Measurements from ENCODE around the gene SCAI.
"Not testable (repeated sequence)": the region's sequence is repeated elsewhere in the genome, so short reads cannot be mapped to it uniquely, and the experiment has no call there.

Gene SCAI

DNA sequence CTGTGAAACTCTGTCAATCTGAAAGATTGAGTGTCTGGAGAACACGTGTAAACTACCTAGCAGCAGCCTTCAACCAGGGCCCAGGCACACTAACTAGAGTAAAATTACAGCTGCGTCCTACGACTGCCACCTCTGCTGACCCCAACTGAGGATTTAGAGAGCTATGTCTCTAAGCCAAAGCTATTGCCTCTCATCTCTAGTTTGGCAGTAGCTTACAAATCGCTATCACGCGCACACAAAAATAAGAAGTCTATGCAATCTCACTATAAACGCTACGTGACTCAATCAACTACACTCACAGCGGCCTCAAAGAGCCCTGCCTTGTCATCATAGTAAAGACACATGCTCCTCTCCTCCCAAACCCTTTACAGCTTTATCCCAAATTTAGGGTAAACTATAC, 37.5 kb upstream of the SCAI start:
- Histone ChIP-seq H3K9me3 (ENCODE audit: insufficient read depth, low read length) (no peaks in the 10 kb centered on the region), H4K20me1 (ENCODE audit: low read depth, low read length) (0 out of 2 replicates have a peak, but pooled peaks cover 2% of the 10 kb centered on the region)

DNA sequence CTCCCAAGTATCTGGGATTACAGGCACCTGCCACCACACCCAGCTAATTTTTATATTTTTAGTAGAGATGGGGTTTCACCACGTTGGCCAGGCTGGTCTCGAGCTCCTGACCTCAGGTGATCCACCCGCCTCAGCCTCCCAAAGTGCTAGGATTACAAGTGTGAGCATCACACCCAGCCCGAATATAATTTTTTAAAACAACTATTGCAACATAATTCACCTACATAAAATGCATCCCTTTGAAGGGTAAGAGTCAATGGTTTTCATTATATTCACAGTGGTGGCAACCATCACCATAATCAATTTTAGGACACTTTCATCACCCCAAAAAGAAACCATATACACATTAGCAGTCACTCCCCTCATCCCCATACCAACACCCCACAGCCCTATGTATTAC, 36.4 kb upstream of the SCAI start:
- not testable (repeated sequence) for H3K9me3 ChIP-seq (ENCODE audit: insufficient read depth, low read length); H3K9ac ChIP-seq (ENCODE audit: low read length); H3K27ac ChIP-seq (ENCODE audit: low read depth, low read length); H3F3A ChIP-seq (ENCODE audit: insufficient read depth); H2AFZ ChIP-seq (ENCODE audit: low read depth, low read length, severe bottlenecking); H3K4me3 ChIP-seq (ENCODE audit: insufficient read depth, low read length, poor library complexity, severe bottlenecking); H3K9me2 ChIP-seq (replicated peaks; ENCODE audit: insufficient read depth, low read length); H3K4me2 ChIP-seq (ENCODE audit: low read depth, low read length, poor library complexity, severe bottlenecking); H4K20me1 ChIP-seq (ENCODE audit: low read depth, low read length); H3K36me3 ChIP-seq (ENCODE audit: low read length); H3K27me3 ChIP-seq (ENCODE audit: low read length)
- H3K79me2 ChIP-seq (ENCODE audit: insufficient read depth, low read length) = peaks cover 100% of the 10 kb centered on the region

More for the DNA sequence above, 37.5 kb upstream of the SCAI start:
- Histone ChIP-seq H3K4me3 (ENCODE audit: insufficient read depth, low read length, poor library complexity, severe bottlenecking) (no peak overlapping the region), H3K4me2 (ENCODE audit: low read depth, low read length, poor library complexity, severe bottlenecking) (no peak overlapping the region), H3K27ac (ENCODE audit: low read depth, low read length) (no peak overlapping the region), H3K36me3 (ENCODE audit: low read length) (no peaks in the 10 kb centered on the region), H3K79me2 (ENCODE audit: insufficient read depth, low read length) (peaks cover 100% of the 10 kb centered on the region), H3K9ac (ENCODE audit: low read length) (no peak overlapping the region), H3K27me3 (ENCODE audit: low read length) (no peaks in the 10 kb centered on the region), H3K9me2 (replicated peaks; ENCODE audit: insufficient read depth, low read length) (no peaks in the 10 kb centered on the region), H3F3A (ENCODE audit: insufficient read depth) (no peaks in the 10 kb centered on the region; the same call in 1 of the 2 replicates), H2AFZ (ENCODE audit: low read depth, low read length, severe bottlenecking) (no peak overlapping the region)
- no peak for TF ChIP-seq EZH2phosphoT487 (conservative IDR thresholded peaks at IDR 0.05; ENCODE audit: low read length)
- TF ChIP-seq, protein P1, sequence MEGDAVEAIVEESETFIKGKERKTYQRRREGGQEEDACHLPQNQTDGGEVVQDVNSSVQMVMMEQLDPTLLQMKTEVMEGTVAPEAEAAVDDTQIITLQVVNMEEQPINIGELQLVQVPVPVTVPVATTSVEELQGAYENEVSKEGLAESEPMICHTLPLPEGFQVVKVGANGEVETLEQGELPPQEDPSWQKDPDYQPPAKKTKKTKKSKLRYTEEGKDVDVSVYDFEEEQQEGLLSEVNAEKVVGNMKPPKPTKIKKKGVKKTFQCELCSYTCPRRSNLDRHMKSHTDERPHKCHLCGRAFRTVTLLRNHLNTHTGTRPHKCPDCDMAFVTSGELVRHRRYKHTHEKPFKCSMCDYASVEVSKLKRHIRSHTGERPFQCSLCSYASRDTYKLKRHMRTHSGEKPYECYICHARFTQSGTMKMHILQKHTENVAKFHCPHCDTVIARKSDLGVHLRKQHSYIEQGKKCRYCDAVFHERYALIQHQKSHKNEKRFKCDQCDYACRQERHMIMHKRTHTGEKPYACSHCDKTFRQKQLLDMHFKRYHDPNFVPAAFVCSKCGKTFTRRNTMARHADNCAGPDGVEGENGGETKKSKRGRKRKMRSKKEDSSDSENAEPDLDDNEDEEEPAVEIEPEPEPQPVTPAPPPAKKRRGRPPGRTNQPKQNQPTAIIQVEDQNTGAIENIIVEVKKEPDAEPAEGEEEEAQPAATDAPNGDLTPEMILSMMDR (IDR thresholded peaks at IDR 0.05; ENCODE audit: insufficient read depth, low read length, poor library complexity, severe bottlenecking) = no peak

- H3K27me3 ChIP-seq (ENCODE audit: low read length) = no peaks in the 10 kb centered on the region
- H3K4me3 ChIP-seq (ENCODE audit: insufficient read depth, low read length, poor library complexity, severe bottlenecking) = no peak overlapping the region
- H3K9ac ChIP-seq (ENCODE audit: low read length) = no peak overlapping the region
- no peak overlapping the region for H2AFZ ChIP-seq (ENCODE audit: low read depth, low read length, severe bottlenecking)
- H3F3A ChIP-seq (ENCODE audit: insufficient read depth) = no peaks in the 10 kb centered on the region; the same call in 1 of the 2 replicates
- H3K4me2 ChIP-seq (ENCODE audit: low read depth, low read length, poor library complexity, severe bottlenecking) = no peak overlapping the region
- H3K36me3 ChIP-seq (ENCODE audit: low read length) = no peaks in the 10 kb centered on the region
- H4K20me1 ChIP-seq (ENCODE audit: low read depth, low read length) = peaks cover 6% of the 10 kb centered on the region; the same call in 1 of the 2 replicates
- TF ChIP-seq, protein P1 (IDR thresholded peaks at IDR 0.05; ENCODE audit: insufficient read depth, low read length, poor library complexity, severe bottlenecking) = no peak
- no peak for TF ChIP-seq EZH2phosphoT487 (conservative IDR thresholded peaks at IDR 0.05; ENCODE audit: low read length)
- no peak overlapping the region for H3K27ac ChIP-seq (ENCODE audit: low read depth, low read length)
- H3K9me3 ChIP-seq (ENCODE audit: insufficient read depth, low read length) = no peaks in the 10 kb centered on the region
- H3K79me2 ChIP-seq (ENCODE audit: insufficient read depth, low read length) = peaks cover 94% of the 10 kb centered on the region
- H3K9me2 ChIP-seq (replicated peaks; ENCODE audit: insufficient read depth, low read length) = no peaks in the 10 kb centered on the region
These were observed 34.6 kb upstream of the SCAI start for GRCh38 chr9:125177888-125178287.

DNA sequence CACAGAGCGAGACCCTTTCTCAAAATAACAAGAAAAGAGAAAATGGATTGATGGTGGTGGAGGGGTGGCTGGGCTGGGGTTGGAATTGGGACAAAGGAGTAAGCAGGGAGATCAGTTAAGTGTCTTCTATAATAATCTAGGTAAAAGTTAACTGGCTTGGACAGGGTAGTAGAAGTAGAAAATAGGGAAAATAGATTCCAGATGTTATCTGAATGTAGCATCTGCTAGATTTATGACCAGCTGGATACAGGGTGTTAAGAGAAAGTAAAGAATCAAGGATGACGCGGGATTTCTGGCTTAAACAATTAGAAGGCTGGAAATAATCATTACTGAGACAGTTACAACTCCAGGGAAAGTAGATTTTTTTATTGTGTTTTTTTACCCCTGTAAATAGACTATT, 33.3 kb upstream of the SCAI start:
- Histone ChIP-seq H3K4me3 (ENCODE audit: insufficient read depth, low read length, poor library complexity, severe bottlenecking) (no peak overlapping the region), H3K36me3 (ENCODE audit: low read length) (no peaks in the 10 kb centered on the region), H3K27me3 (ENCODE audit: low read length) (no peaks in the 10 kb centered on the region), H4K20me1 (ENCODE audit: low read depth, low read length) (peaks cover 6% of the 10 kb centered on the region; the same call in 1 of the 2 replicates), H3K27ac (ENCODE audit: low read depth, low read length) (no peak overlapping the region), H3K79me2 (ENCODE audit: insufficient read depth, low read length) (peaks cover 93% of the 10 kb centered on the region), H3K9ac (ENCODE audit: low read length) (no peak overlapping the region), H3K4me2 (ENCODE audit: low read depth, low read length, poor library complexity, severe bottlenecking) (no peak overlapping the region), H3K9me3 (ENCODE audit: insufficient read depth, low read length) (no peaks in the 10 kb centered on the region), H3K9me2 (replicated peaks; ENCODE audit: insufficient read depth, low read length) (no peaks in the 10 kb centered on the region), H2AFZ (ENCODE audit: low read depth, low read length, severe bottlenecking) (no peak overlapping the region), H3F3A (ENCODE audit: insufficient read depth) (no peaks in the 10 kb centered on the region; the same call in 1 of the 2 replicates)
- no peak for TF ChIP-seq EZH2phosphoT487 (conservative IDR thresholded peaks at IDR 0.05; ENCODE audit: low read length)
- TF ChIP-seq, protein P1 (IDR thresholded peaks at IDR 0.05; ENCODE audit: insufficient read depth, low read length, poor library complexity, severe bottlenecking) = no peak

Data from SU-DHL-6 (cell line).